ENCODE measurements around the gene VWA3A. TPM values are rescaled to one million over a fixed set of nuclear protein-coding genes. Genes with fewer than 3 reads are reported as not detected.

VWA3A gene
- total RNA-seq, 4 donors from 2014 or later: 0.21 to 1.2 (median 0.26) TPM; not detected in 1

GRCh38 chr16:22054847-22055590 lies 37.3 kb upstream of the VWA3A start:
- no peaks in the 10 kb centered on the region for H3K27me3 ChIP-seq
- no peaks in the 10 kb centered on the region for H3K36me3 ChIP-seq
- no peak overlapping the region for H3K27ac ChIP-seq
- WGBS: 77% methylated on average over 5 of the region's 5 CpGs
- DNase-seq (ENCODE audit: low spot score in 2 of 2): no peak
- no peaks in the 10 kb centered on the region for H3K4me1 ChIP-seq
- H3K4me3 ChIP-seq: no peak overlapping the region
- no peaks in the 10 kb centered on the region for H3K9me3 ChIP-seq
- TF ChIP-seq POLR2A (IDR thresholded peaks at IDR 0.05): no peak

- WGBS: 76% methylated on average over 5 of the region's 5 CpGs
- no peak overlapping the region for H3K4me3 ChIP-seq
- no peaks in the 10 kb centered on the region for H3K36me3 ChIP-seq
- no peak overlapping the region for H3K27ac ChIP-seq
- no peaks in the 10 kb centered on the region for H3K9me3 ChIP-seq
- no peak for DNase-seq (ENCODE audit: low spot score in 2 of 2)
- TF ChIP-seq POLR2A (IDR thresholded peaks at IDR 0.05) (no peak), CTCF (IDR thresholded peaks at IDR 0.05) (no peak), EP300 (IDR thresholded peaks at IDR 0.05) (no peak), POLR2AphosphoS5 (IDR thresholded peaks at IDR 0.05) (no peak)
- no peaks in the 10 kb centered on the region for H3K4me1 ChIP-seq
- no peaks in the 10 kb centered on the region for H3K27me3 ChIP-seq
Observed at GRCh38 chr16:22055881-22056280, 36.5 kb upstream of the VWA3A start.

- Histone ChIP-seq H3K4me3 (no peak overlapping the region), H3K4me1 (peaks cover 8% of the 10 kb centered on the region), H3K36me3 (no peaks in the 10 kb centered on the region), H3K9me3 (no peaks in the 10 kb centered on the region), H3K27me3 (no peaks in the 10 kb centered on the region), H3K27ac (no peak overlapping the region)
- TF ChIP-seq POLR2AphosphoS5 (IDR thresholded peaks at IDR 0.05) (no peak), POLR2A (IDR thresholded peaks at IDR 0.05) (no peak), EP300 (IDR thresholded peaks at IDR 0.05) (no peak), CTCF (IDR thresholded peaks at IDR 0.05) (no peak)
- DNase-seq (ENCODE audit: low spot score in 2 of 2): no peak
- 84% methylated on average over 1 of the region's 1 CpG for WGBS
Observed at GRCh38 chr16:22063888-22064467, 28.4 kb upstream of the VWA3A start.

GRCh38 chr16:22065252-22065651 lies 27.1 kb upstream of the VWA3A start:
- DNase-seq (ENCODE audit: low spot score in 2 of 2): no peak
- no peaks in the 10 kb centered on the region for H3K27me3 ChIP-seq
- H3K27ac ChIP-seq: no peak overlapping the region
- H3K4me3 ChIP-seq: no peak overlapping the region
- H3K9me3 ChIP-seq: no peaks in the 10 kb centered on the region
- no peak for TF ChIP-seq CTCF (IDR thresholded peaks at IDR 0.05)
- TF ChIP-seq POLR2AphosphoS5 (IDR thresholded peaks at IDR 0.05): no peak
- no peak for TF ChIP-seq EP300 (IDR thresholded peaks at IDR 0.05)
- no peak for TF ChIP-seq POLR2A (IDR thresholded peaks at IDR 0.05)
- 56% methylated on average over 1 of the region's 1 CpG for WGBS
- H3K36me3 ChIP-seq: no peaks in the 10 kb centered on the region
- H3K4me1 ChIP-seq: peaks cover 16% of the 10 kb centered on the region

- no peaks in the 10 kb centered on the region for H3K27me3 ChIP-seq
- H3K4me1 ChIP-seq: peaks cover 26% of the 10 kb centered on the region
- WGBS: 22% methylated on average over 12 of the region's 12 CpGs
- DNase-seq (ENCODE audit: low spot score in 2 of 2): no peak
- no peak overlapping the region for H3K27ac ChIP-seq
- H3K36me3 ChIP-seq: no peaks in the 10 kb centered on the region
- no peak for TF ChIP-seq POLR2AphosphoS5 (IDR thresholded peaks at IDR 0.05)
- no peak for TF ChIP-seq POLR2A (IDR thresholded peaks at IDR 0.05)
- TF ChIP-seq EP300 (IDR thresholded peaks at IDR 0.05): no peak
- TF ChIP-seq CTCF (IDR thresholded peaks at IDR 0.05): no peak
- H3K4me3 ChIP-seq: peak overlapping the region; percentile 27
- no peaks in the 10 kb centered on the region for H3K9me3 ChIP-seq
Observed at GRCh38 chr16:22070361-22071330, 21.7 kb upstream of the VWA3A start.

All from suprapubic skin (tissue), 4 donors.